ENCODE results near the gene LAMA3.

DNA sequence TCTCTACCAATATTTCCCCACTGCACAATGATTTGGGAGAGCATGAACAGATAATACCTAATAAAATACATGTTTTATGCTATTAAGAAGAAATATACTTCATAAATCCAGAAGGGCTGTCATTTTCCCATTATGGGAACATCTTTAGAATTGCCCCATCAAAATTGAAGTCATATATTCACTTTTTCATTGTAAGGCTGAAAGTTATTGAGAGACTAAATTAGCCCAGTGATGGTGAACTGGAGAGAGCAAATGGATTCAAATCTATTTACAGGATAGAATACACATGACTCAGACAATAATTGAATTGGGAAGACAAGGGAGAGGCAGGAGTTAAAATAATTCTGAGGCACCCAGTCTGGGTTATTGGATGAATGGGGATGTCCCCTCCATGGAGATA is 245.6 kb downstream of the LAMA3 start:
- TF ChIP-seq, protein P1, sequence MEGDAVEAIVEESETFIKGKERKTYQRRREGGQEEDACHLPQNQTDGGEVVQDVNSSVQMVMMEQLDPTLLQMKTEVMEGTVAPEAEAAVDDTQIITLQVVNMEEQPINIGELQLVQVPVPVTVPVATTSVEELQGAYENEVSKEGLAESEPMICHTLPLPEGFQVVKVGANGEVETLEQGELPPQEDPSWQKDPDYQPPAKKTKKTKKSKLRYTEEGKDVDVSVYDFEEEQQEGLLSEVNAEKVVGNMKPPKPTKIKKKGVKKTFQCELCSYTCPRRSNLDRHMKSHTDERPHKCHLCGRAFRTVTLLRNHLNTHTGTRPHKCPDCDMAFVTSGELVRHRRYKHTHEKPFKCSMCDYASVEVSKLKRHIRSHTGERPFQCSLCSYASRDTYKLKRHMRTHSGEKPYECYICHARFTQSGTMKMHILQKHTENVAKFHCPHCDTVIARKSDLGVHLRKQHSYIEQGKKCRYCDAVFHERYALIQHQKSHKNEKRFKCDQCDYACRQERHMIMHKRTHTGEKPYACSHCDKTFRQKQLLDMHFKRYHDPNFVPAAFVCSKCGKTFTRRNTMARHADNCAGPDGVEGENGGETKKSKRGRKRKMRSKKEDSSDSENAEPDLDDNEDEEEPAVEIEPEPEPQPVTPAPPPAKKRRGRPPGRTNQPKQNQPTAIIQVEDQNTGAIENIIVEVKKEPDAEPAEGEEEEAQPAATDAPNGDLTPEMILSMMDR (IDR thresholded peaks at IDR 0.05) = no peak
- no peak for TF ChIP-seq POLR2A (IDR thresholded peaks at IDR 0.05)
